A549 (cell line): ENCODE data around the gene UTS2B. TPM values are rescaled to one million over a fixed set of nuclear protein-coding genes. Genes with fewer than 3 reads are reported as not detected.

Experiments
- ATAC-seq, 2 experiments: fragments of 200-7000 bp in 1 of 2; fragments of >200 bp in 1 of 2; cut with Nextera tagmentation in 1 of 2; cut with Tn5 transposase in 1 of 2; 3 replicates each; pipeline versions ENCODE4 v1.8.0 to v1.9.1; 2018 to 2020; ENCODE audit warnings: mild to moderate bottlenecking in 1 of 2, moderate library complexity in 1 of 2
- CTCF ChIA-PET: fragments of 300-600 bp; sonication (Branson Sonifier 250); formaldehyde crosslinking; extraction: SDS; loops from one replicate; lab custom pipeline; 2021; ENCODE audit warnings: antibody characterized with exemption, inconsistent platforms; lab: Yijun Ruan, JAX
- POLR2A ChIA-PET: fragments of 350-600 bp; formaldehyde crosslinking; extraction: SDS; loops from one replicate; lab custom pipeline; 2021; ENCODE audit warnings: antibody characterized with exemption, inconsistent platforms; lab: Yijun Ruan, JAX
- DNase-seq, 2 experiments: peaks; one replicate each; pipeline versions ENCODE4 v3.0.0 to v3.0.0-alpha.2; 2011 to 2016; ENCODE audit warnings: low read depth in 1 of 2, low spot score in 1 of 2
- FAIRE-seq: peaks from 2 replicates; lab custom pipeline; 2011; peaks lifted over from hg19 to GRCh38; lab: Jason Lieb, UNC
- H3K27ac ChIP-seq, 2 experiments: fragments of >200 bp; sonication (Bioruptor Twin); formaldehyde crosslinking; 3 replicates each; pipeline ENCODE4 v1.5.1; 2016 to 2017
- H3K4me1 ChIP-seq: fragments of >200 bp; sonication (Bioruptor Twin); formaldehyde crosslinking; 3 replicates; pipeline ENCODE4 v1.6.1; 2016
- H3K4me2 ChIP-seq: fragments of >200 bp; sonication (Bioruptor Twin); formaldehyde crosslinking; 3 replicates; pipeline ENCODE4 v1.6.1; 2016
- H3K4me3 ChIP-seq: fragments of >200 bp; sonication (Bioruptor Twin); formaldehyde crosslinking; 3 replicates; pipeline ENCODE4 v1.5.1; 2016
- H3K9me3 ChIP-seq: fragments of >200 bp; sonication (Bioruptor Twin); formaldehyde crosslinking; 3 replicates; pipeline ENCODE4 v1.6.1; 2016
- CHD2 ChIP-seq: fragments of 150-350 bp; IDR thresholded peaks from 2 replicates; pipeline ENCODE4 v1.6.1; 2014; ENCODE audit warnings: low read length; ENCODE audit not compliant: partially characterized antibody
- CHD4 ChIP-seq: fragments of 200-600 bp; sonication (generic); IDR thresholded peaks from 2 replicates; pipeline ENCODE4 v1.6.1; 2016; ENCODE audit warnings: antibody characterized with exemption, mild to moderate bottlenecking, borderline replicate concordance
- EHMT2 ChIP-seq: fragments of 200-600 bp; sonication (generic); IDR thresholded peaks from 2 replicates; pipeline ENCODE4 v1.6.1; 2016; ENCODE audit warnings: antibody characterized with exemption, low read depth, mild to moderate bottlenecking, moderate library complexity
- ELK1 ChIP-seq: fragments of 150-350 bp; IDR thresholded peaks from 2 replicates; pipeline ENCODE4 v1.6.1; 2014; ENCODE audit warnings: low read depth, mild to moderate bottlenecking, low read length
- FOXS1 ChIP-seq: fragments of 250-450 bp; sonication (Bioruptor Pico); IDR thresholded peaks from 2 replicates; pipeline ENCODE4 v1.5.0; 2020; ENCODE audit warnings: mild to moderate bottlenecking, moderate library complexity
- GATA3 ChIP-seq: IDR thresholded peaks from 2 replicates; pipeline ENCODE4 v1.6.1; 2012; ENCODE audit warnings: borderline replicate concordance
- HES2 ChIP-seq: fragments of >200 bp; sonication (Bioruptor Twin); formaldehyde crosslinking; IDR thresholded peaks from 2 replicates; pipeline ENCODE4 v1.6.1; 2016
- HMGXB4 ChIP-seq: fragments of 250-450 bp; sonication (Bioruptor Pico); IDR thresholded peaks from 2 replicates; pipeline ENCODE4 v1.5.0; 2021; ENCODE audit warnings: mild to moderate bottlenecking, moderate library complexity, borderline replicate concordance
- HOXA7 ChIP-seq: fragments of 250-450 bp; sonication (Bioruptor Pico); IDR thresholded peaks from 2 replicates; pipeline ENCODE4 v1.5.0; 2020; ENCODE audit warnings: mild to moderate bottlenecking, moderate library complexity
- KDM1A ChIP-seq: fragments of 200-600 bp; sonication (generic); IDR thresholded peaks from 2 replicates; pipeline ENCODE4 v1.6.1; 2016; ENCODE audit warnings: low read depth, mild to moderate bottlenecking
- KDM5A ChIP-seq: fragments of 200-600 bp; sonication (generic); IDR thresholded peaks from 2 replicates; pipeline ENCODE4 v1.6.1; 2016; ENCODE audit warnings: antibody characterized with exemption, mild to moderate bottlenecking
- MAZ ChIP-seq: fragments of 150-350 bp; IDR thresholded peaks from 2 replicates; pipeline ENCODE4 v1.6.1; 2014; ENCODE audit warnings: antibody characterized with exemption, low read depth, low read length, borderline replicate concordance
- PBX3 ChIP-seq: IDR thresholded peaks from 2 replicates; pipeline ENCODE4 v1.6.1; 2012
- POLR2A ChIP-seq: IDR thresholded peaks from 2 replicates; pipeline ENCODE4 v1.6.1; 2012; ENCODE audit warnings: mild to moderate bottlenecking, low read length
- POLR2AphosphoS2 ChIP-seq: conservative IDR thresholded peaks from 2 replicates; pipeline ENCODE4 v1.6.1; 2012; ENCODE audit warnings: low read length, improper control_type of control experiment, inconsistent platforms
- RAD21 ChIP-seq, 2 experiments: fragments of >200 bp in 1 of 2; sonication (Bioruptor Twin) in 1 of 2; formaldehyde crosslinking in 1 of 2; IDR thresholded peaks in 1 of 2; conservative IDR thresholded peaks in 1 of 2; 2 replicates in 1 of 2; 3 replicates in 1 of 2; pipeline ENCODE4 v1.6.1; 2012 to 2018; ENCODE audit warnings: inconsistent platforms in 1 of 2
- RARB ChIP-seq: fragments of 250-450 bp; sonication (Bioruptor Pico); IDR thresholded peaks from 2 replicates; pipeline ENCODE4 v1.8.0; 2021; ENCODE audit warnings: mild to moderate bottlenecking, moderate library complexity
- RNF2 ChIP-seq: fragments of 200-600 bp; sonication (generic); IDR thresholded peaks from 2 replicates; pipeline ENCODE4 v1.6.1; 2016; ENCODE audit warnings: low read depth, mild to moderate bottlenecking, antibody characterized with exemption, moderate library complexity, borderline replicate concordance
- SMC3 ChIP-seq: fragments of >200 bp; sonication (Bioruptor Twin); formaldehyde crosslinking; IDR thresholded peaks from 3 replicates; pipeline ENCODE4 v1.6.1; 2018; ENCODE audit warnings: inconsistent platforms
- TFCP2L1 ChIP-seq: fragments of 250-450 bp; sonication (Bioruptor Pico); IDR thresholded peaks from 2 replicates; pipeline ENCODE4 v1.5.0; 2021; ENCODE audit warnings: mild to moderate bottlenecking
- TP53 ChIP-seq: fragments of 250-450 bp; sonication (Bioruptor Pico); IDR thresholded peaks from 2 replicates; pipeline ENCODE4 v1.5.0; 2021; ENCODE audit warnings: mild to moderate bottlenecking, moderate library complexity
- USF2 ChIP-seq: fragments of 450-650 bp; IDR thresholded peaks from 2 replicates; pipeline ENCODE4 v1.6.1; 2014; ENCODE audit warnings: antibody characterized with exemption
- ZFP36 ChIP-seq: fragments of 450-650 bp; IDR thresholded peaks from 2 replicates; pipeline ENCODE4 v1.6.1; 2014; ENCODE audit warnings: borderline replicate concordance; ENCODE audit not compliant: partially characterized antibody
- ZNF302 ChIP-seq: fragments of 250-450 bp; sonication (Bioruptor Pico); IDR thresholded peaks from 2 replicates; pipeline ENCODE4 v1.9.0; 2021; ENCODE audit warnings: inconsistent platforms, mild to moderate bottlenecking, moderate library complexity
- WGBS: methylation state at CpG from one replicate; pipeline ENCODE4 v1.1.6; 2017; ENCODE audit errors: missing lambda C conversion rate; 5-methylcytosine and 5-hydroxymethylcytosine counted together
- polyA plus RNA-seq, 4 experiments: library from polyadenylated mRNA; depleted of rRNA in 3 of 4; stranded (reverse); fragments of >200 nt; fragmentation: RNase III in 1 of 4; extraction: RNeasy Plus Mini Kit Qiagen cat#74134 plus additional on column Dnase treatment in 1 of 4; gene quantifications; 2 replicates in 3 of 4; 3 replicates in 1 of 4; pipeline ENCODE4 v1.2.3, GENCODE V29; 2011 to 2017

UTS2B gene
- polyA plus RNA-seq, 2 of the 4 experiments (the other 2 are of a cell fraction), result 0.16 TPM; not detected in 1

GRCh38 chr3:191340966-191341365 lies 10.6 kb upstream of the UTS2B start (continued):
- TF ChIP-seq EHMT2, result no peak

- H3K9me3 ChIP-seq, result no peaks in the 10 kb centered on the region
- DNase-seq (no peak), ATAC-seq (no peak), FAIRE-seq (no peak)
- no peak overlapping the region for H3K4me2 ChIP-seq
- 100% methylated on average over 2 of the region's 2 CpGs for WGBS
- TF ChIP-seq PBX3, result no peak
- no peak for TF ChIP-seq TFCP2L1
- TF ChIP-seq HOXA7 (CRISPR knock-in tag), result no peak
- TF ChIP-seq CHD2, result no peak
- TF ChIP-seq TP53 (CRISPR knock-in tag), result no peak
- no peak for TF ChIP-seq POLR2A
- no peak for TF ChIP-seq FOXS1 (CRISPR knock-in tag)
- no peak for TF ChIP-seq HMGXB4 (CRISPR knock-in tag)
- no peak for TF ChIP-seq ZFP36
- no peak for TF ChIP-seq MAZ
- no peak for TF ChIP-seq GATA3
- no peak for TF ChIP-seq RNF2
- no peak for TF ChIP-seq ZNF302 (CRISPR knock-in tag)
- ChIA-PET CTCF (no interaction called here), POLR2A (no interaction called here)
- H3K4me1 ChIP-seq, result peaks cover 50% of the 10 kb centered on the region
- H3K4me3 ChIP-seq, result no peak overlapping the region
- no peak overlapping the region for H3K27ac ChIP-seq
These were observed 10.0 kb upstream of the UTS2B start for GRCh38 chr3:191340351-191340750.

GRCh38 chr3:191339316-191339917 lies 9.1 kb upstream of the UTS2B start:
- no peak for TF ChIP-seq RNF2
- no peak for TF ChIP-seq ZNF302 (CRISPR knock-in tag)
- no peak for TF ChIP-seq KDM1A
- no peak for TF ChIP-seq RAD21 (conservative IDR thresholded peaks at IDR 0.05 in 1 of 2, IDR thresholded peaks at IDR 0.05 in 1 of 2)
- no peak for TF ChIP-seq USF2
- no peak for TF ChIP-seq KDM5A
- TF ChIP-seq CHD4, result no peak
- no peak for TF ChIP-seq RARB (CRISPR knock-in tag)
- TF ChIP-seq HES2, result no peak
- TF ChIP-seq POLR2AphosphoS2, result no peak
- TF ChIP-seq ELK1, result no peak
- no peak for TF ChIP-seq HOXA7 (CRISPR knock-in tag)
- TF ChIP-seq SMC3, result no peak
- no peak for TF ChIP-seq EHMT2
- TF ChIP-seq POLR2A, result no peak
- FAIRE-seq (no peak), DNase-seq (no peak), ATAC-seq (no peak)
- Histone ChIP-seq H3K4me2 (no peak overlapping the region), H3K4me1 (peaks cover 55% of the 10 kb centered on the region), H3K4me3 (no peak overlapping the region), H3K27ac (no peak overlapping the region), H3K9me3 (no peaks in the 10 kb centered on the region)
- WGBS, result 97% methylated on average over 3 of the region's 3 CpGs
- CTCF ChIA-PET, result interaction anchor here (0.7 kb wide), 1 partner anchor 9 kb away, joined by 3 read pairs; the partner anchor contains the start of gene UTS2B
- POLR2A ChIA-PET, result no interaction called here
